IMR-90 (cell line): ENCODE results near the gene CAMK2B. TPM values are rescaled to one million over a fixed set of nuclear protein-coding genes. Genes with fewer than 3 reads are reported as not detected.

Experiments used
- ATAC-seq: fragments of 200-7000 bp; cut with Tn5 transposase; 2 replicates; pipeline ENCODE4 v1.9.1; 2020; ENCODE audit warnings: low read depth, mild to moderate bottlenecking, moderate library complexity
- BruUV-seq: library from RNA; stranded (reverse); fragments of 400-500 nt; replicated peaks from 2 replicates; lab custom pipeline; 2021; lab: Mats Ljungman, UMichigan
- CTCF ChIA-PET: fragments of 300-600 bp; formaldehyde crosslinking; extraction: SDS; loops from one replicate; lab custom pipeline; 2021; ENCODE audit warnings: antibody characterized with exemption; lab: Yijun Ruan, JAX
- POLR2A ChIA-PET: fragments of 300-600 bp; sonication (Branson Sonifier 250); formaldehyde crosslinking; loops from one replicate; lab custom pipeline; 2022; ENCODE audit warnings: antibody characterized with exemption; ENCODE audit not compliant: unreplicated experiment; lab: Charles Lee
- DNase-seq: peaks from one replicate; pipeline ENCODE4 v3.0.0; 2013
- H2AFZ ChIP-seq: replicated peaks from 2 replicates; pipeline ENCODE3; 2013; ENCODE audit warnings: low read length, mild to moderate bottlenecking; ENCODE audit not compliant: poor library complexity
- H2AK5ac ChIP-seq: 2 replicates; pipeline ENCODE4 v1.6.1; 2013; ENCODE audit warnings: low read depth, low read length, inconsistent platforms
- H2AK9ac ChIP-seq: replicated peaks from 2 replicates; pipeline ENCODE3; 2013; ENCODE audit warnings: mild to moderate bottlenecking, low read depth, low read length, moderate library complexity; ENCODE audit not compliant: poor library complexity
- H2BK120ac ChIP-seq: 2 replicates; pipeline ENCODE4 v1.6.1; 2013; ENCODE audit warnings: low read depth, low read length, inconsistent platforms
- H2BK15ac ChIP-seq: 3 replicates; pipeline ENCODE4 v1.6.1; 2013; ENCODE audit warnings: low read depth, low read length, inconsistent platforms
- H2BK20ac ChIP-seq: 2 replicates; pipeline ENCODE4 v1.6.1; 2013; ENCODE audit warnings: low read depth, mild to moderate bottlenecking, inconsistent platforms, low read length, moderate library complexity
- H2BK5ac ChIP-seq: 2 replicates; pipeline ENCODE4 v1.6.1; 2013; ENCODE audit warnings: mild to moderate bottlenecking, low read depth, low read length, inconsistent platforms; ENCODE audit not compliant: poor library complexity, severe bottlenecking
- H3K14ac ChIP-seq: replicated peaks from 2 replicates; pipeline ENCODE4 v1.6.1; 2013; ENCODE audit warnings: low read depth, low read length, inconsistent platforms
- H3K18ac ChIP-seq: 2 replicates; pipeline ENCODE4 v1.6.1; 2013; ENCODE audit warnings: low read depth, low read length, control low read depth
- H3K23ac ChIP-seq: 2 replicates; pipeline ENCODE4 v1.6.1; 2013; ENCODE audit warnings: low read depth, low read length, inconsistent platforms
- H3K27ac ChIP-seq: 2 replicates; pipeline ENCODE4 v1.5.1; 2013; ENCODE audit warnings: mild to moderate bottlenecking, control low read depth, low read length; ENCODE audit not compliant: insufficient read depth
- H3K27me3 ChIP-seq: 2 replicates; pipeline ENCODE4 v1.6.1; 2013; ENCODE audit warnings: low read length; ENCODE audit not compliant: control insufficient read depth, insufficient read depth
- H3K36me3 ChIP-seq: 2 replicates; pipeline ENCODE4 v1.6.1; 2013; ENCODE audit warnings: low read length, mixed read lengths; ENCODE audit not compliant: control insufficient read depth, insufficient read depth
- H3K4ac ChIP-seq: 2 replicates; pipeline ENCODE4 v1.6.1; 2013; ENCODE audit warnings: low read depth, low read length, inconsistent platforms
- H3K4me1 ChIP-seq: 2 replicates; pipeline ENCODE4 v1.6.1; 2013; ENCODE audit warnings: low read length, mixed read lengths; ENCODE audit not compliant: control insufficient read depth, insufficient read depth
- H3K4me2 ChIP-seq: 2 replicates; pipeline ENCODE4 v1.6.1; 2013; ENCODE audit warnings: low read depth, mild to moderate bottlenecking, control low read depth, low read length, moderate library complexity
- H3K4me3 ChIP-seq: 2 replicates; pipeline ENCODE4 v1.5.1; 2013; ENCODE audit warnings: low read depth, mild to moderate bottlenecking, control low read depth, low read length, moderate library complexity; ENCODE audit not compliant: insufficient read depth
- H3K56ac ChIP-seq: 2 replicates; pipeline ENCODE4 v1.6.1; 2013; ENCODE audit warnings: low read length, inconsistent platforms; ENCODE audit not compliant: insufficient read depth; ENCODE audit errors: extremely low read depth
- H3K79me1 ChIP-seq, 2 experiments: 2 replicates each; pipeline ENCODE4 v1.6.1; 2013; ENCODE audit warnings: low read length in 2 of 2, inconsistent platforms in 1 of 2, low read depth in 1 of 2
- H3K9ac ChIP-seq: 2 replicates; pipeline ENCODE4 v1.6.1; 2013; ENCODE audit warnings: low read depth, low read length, control low read depth
- H3K9me1 ChIP-seq: 2 replicates; pipeline ENCODE4 v1.6.1; 2013; ENCODE audit warnings: low read length, inconsistent platforms; ENCODE audit not compliant: insufficient read depth
- H3K9me3 ChIP-seq: 2 replicates; pipeline ENCODE4 v1.6.1; 2013; ENCODE audit warnings: low read length; ENCODE audit not compliant: control insufficient read depth, insufficient read depth
- H4K20me1 ChIP-seq: 2 replicates; pipeline ENCODE4 v1.6.1; 2013; ENCODE audit warnings: low read length, inconsistent platforms; ENCODE audit not compliant: insufficient read depth
- H4K5ac ChIP-seq: 2 replicates; pipeline ENCODE4 v1.6.1; 2013; ENCODE audit warnings: mild to moderate bottlenecking, low read depth, low read length, control low read depth
- H4K8ac ChIP-seq, 2 experiments: 2 replicates each; pipeline ENCODE4 v1.6.1; 2013; ENCODE audit warnings: low read depth in 2 of 2, low read length in 2 of 2, control low read depth in 1 of 2, inconsistent platforms in 1 of 2
- H4K91ac ChIP-seq: 2 replicates; pipeline ENCODE4 v1.6.1; 2013; ENCODE audit warnings: low read depth, low read length, inconsistent platforms; ENCODE audit not compliant: insufficient read depth
- SMC3 ChIP-seq: fragments of 150-350 bp; IDR thresholded peaks from 2 replicates; pipeline ENCODE4 v1.6.1; 2016; ENCODE audit warnings: low read depth, mild to moderate bottlenecking, antibody characterized with exemption, low read length, moderate library complexity
- USF2 ChIP-seq: fragments of 150-350 bp; IDR thresholded peaks from 2 replicates; pipeline ENCODE4 v1.6.1; 2017; ENCODE audit warnings: mild to moderate bottlenecking, antibody characterized with exemption, low read length, low read depth
- WGBS, 2 experiments: methylation state at CpG; one replicate each; pipeline versions ENCODE4 v1.1.5 to v1.1.7; 2013; ENCODE audit warnings: missing lambda C conversion rate in 2 of 2; ENCODE audit not compliant: insufficient read length in 1 of 2; ENCODE audit errors: extremely low coverage in 2 of 2; 5-methylcytosine and 5-hydroxymethylcytosine counted together
- dilution Hi-C: fragments of 300-500 bp; cut with HindIII; formaldehyde crosslinking; loops from one replicate; pipeline ENCODE4 v1.14.3; 2018; ENCODE audit warnings: low sequenced_read_pairs; ENCODE audit not compliant: unreplicated experiment
- in situ Hi-C: fragments of 300-500 bp; cut with MboI; formaldehyde crosslinking; loops from 3 replicates; pipeline ENCODE4 v1.14.3; 2019; ENCODE audit warnings: low sequenced_read_pairs, inconsistent platforms, mixed read lengths
- intact Hi-C: fragments of 100-400 bp; cut with micrococcal nuclease; formaldehyde crosslinking; loops from 2 replicates; pipeline ENCODE4 v1.10.0; 2022
- polyA plus RNA-seq, 3 experiments: library from polyadenylated mRNA; depleted of rRNA; stranded (reverse); fragments of >200 nt; gene quantifications; 2 replicates each; pipeline ENCODE4 v1.2.3, GENCODE V29; 2012; ENCODE audit warnings: low replicate concordance in 1 of 3
- total RNA-seq: library from RNA; depleted of rRNA; stranded (reverse); fragments of >200 nt; gene quantifications from 2 replicates; pipeline ENCODE4 v1.2.3, GENCODE V29; 2012

The CAMK2B gene
- total and polyA plus RNA-seq, 2 of the 4 experiments (the other 2 are of a cell fraction) = 0.18 to 0.36 TPM

- TF ChIP-seq SMC3 = no peak
These were observed at the start of gene CAMK2B (continued) for GRCh38 chr7:44325201-44325671.

- Histone ChIP-seq H3K9ac (no peak overlapping the region), H3K18ac (no peak overlapping the region), H3K14ac (no peak overlapping the region), H3K79me1 (no peaks in the 10 kb centered on the region; a peak in 1 of 4 replicates), H3K27me3 (no peaks in the 10 kb centered on the region), H4K8ac (no peak overlapping the region), H2BK5ac (no peak overlapping the region), H3K56ac (no peak overlapping the region), H2BK120ac (no peak overlapping the region), H4K5ac (no peak overlapping the region), H2BK15ac (no peak overlapping the region), H2AFZ (no peak overlapping the region), H3K23ac (no peak overlapping the region), H3K9me1 (peaks cover 25% of the 10 kb centered on the region), H3K36me3 (no peaks in the 10 kb centered on the region), H2AK9ac (no peak overlapping the region), H3K4ac (no peak overlapping the region; the same call in 1 of the 2 replicates), H3K9me3 (no peaks in the 10 kb centered on the region), H4K91ac (no peak overlapping the region), H3K27ac (no peak overlapping the region), H3K4me1 (peaks cover 10% of the 10 kb centered on the region), H2AK5ac (0 out of 2 replicates have a peak overlapping the region, but pooled peaks have one; percentile 33), H4K20me1 (no peaks in the 10 kb centered on the region), H3K4me2 (no peak overlapping the region), H3K4me3 (no peak overlapping the region), H2BK20ac (no peak overlapping the region)
- no peak for TF ChIP-seq USF2
- BruUV-seq = no TSS peak
- WGBS, 2 experiments = 93% methylated on average over 3 of the region's 12 CpGs; no CpG with 5 or more reads in 1 of the 2 experiments
- no peak for DNase-seq
- dilution Hi-C loops (no loop called here), in situ Hi-C loops (no loop called here), intact Hi-C loops (no loop called here)
- ChIA-PET CTCF (no interaction called here), POLR2A (no interaction called here)
- no peak for ATAC-seq
These were observed 48.8 kb upstream of the CAMK2B start for GRCh38 chr7:44374007-44374763.
